ENCODE data around the gene GYPB.
"Not testable (repeated sequence)": the region's sequence is repeated elsewhere in the genome, so short reads cannot be mapped to it uniquely, and the experiment has no call there.

Gene GYPB

DNA sequence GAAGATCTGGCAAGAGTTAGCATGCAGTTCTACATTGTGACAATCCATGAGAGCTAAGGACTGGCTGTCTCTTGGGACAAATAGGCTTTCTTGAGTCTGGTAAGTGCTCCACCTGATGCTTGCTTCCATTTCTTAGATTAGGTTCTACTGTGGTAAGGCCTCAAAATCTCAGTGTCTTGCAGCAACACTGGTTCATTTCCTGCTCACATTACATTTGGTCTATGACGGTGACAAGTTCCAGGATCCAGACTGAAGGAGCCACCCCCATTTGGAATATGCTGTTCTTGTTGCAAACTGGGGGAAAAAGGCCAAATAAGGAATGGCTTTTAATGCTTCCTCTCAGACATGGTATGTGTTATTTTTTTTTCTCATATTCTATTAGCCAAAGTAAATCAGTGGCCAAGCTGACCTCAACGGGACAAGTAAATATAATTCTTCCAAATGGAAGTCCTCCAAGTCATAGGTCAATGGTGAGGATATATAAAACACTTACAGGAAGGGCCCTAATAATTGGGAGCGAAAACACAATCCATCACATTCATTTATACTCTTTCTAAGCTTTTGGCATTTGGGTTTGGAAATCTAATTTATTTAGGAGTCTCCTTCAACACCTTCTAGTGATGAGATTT lies 3.7 kb upstream of the GYPB start:
- not testable (repeated sequence) for H3K9me3 ChIP-seq (ENCODE audit: control insufficient read depth, insufficient read depth, low read length); H3K4me1 ChIP-seq (ENCODE audit: insufficient read depth, low read length); H3K36me3 ChIP-seq (ENCODE audit: insufficient read depth, low read length); H3K9ac ChIP-seq (ENCODE audit: low read depth, low read length)

DNA sequence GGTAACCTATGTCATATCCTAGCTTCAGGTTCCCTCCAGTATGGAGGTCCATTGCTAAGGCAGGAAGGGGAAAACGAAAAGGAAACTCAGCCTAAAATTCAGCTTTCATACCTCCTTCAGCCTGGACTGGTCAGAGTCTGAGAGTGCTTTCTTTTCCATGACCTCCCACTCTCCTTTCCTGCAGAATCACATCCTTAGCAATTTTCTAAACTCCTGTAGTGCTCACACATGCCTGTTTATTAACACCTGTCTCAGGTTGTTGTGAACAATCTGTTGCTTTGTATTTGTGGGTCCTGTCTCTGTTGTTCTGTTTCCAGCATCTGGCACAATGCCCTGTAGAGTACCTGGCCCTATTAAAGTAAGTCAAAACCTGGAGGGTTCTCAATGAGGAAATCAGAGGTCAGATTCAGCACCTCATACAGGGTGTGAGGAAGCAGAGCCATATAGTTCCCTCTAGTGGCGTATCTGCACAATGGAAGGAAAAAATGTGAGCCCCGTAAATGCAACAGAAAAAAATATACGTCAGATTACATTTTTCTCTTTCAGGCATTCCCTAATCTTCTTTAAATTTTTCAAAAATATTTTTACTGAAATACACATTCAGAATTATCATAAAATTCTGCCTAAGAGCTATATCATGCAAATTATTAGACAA lies 2.3 kb upstream of the GYPB start:
- H3K36me3 ChIP-seq (ENCODE audit: insufficient read depth, low read length); H3K9ac ChIP-seq (ENCODE audit: low read depth, low read length); H3K4me1 ChIP-seq (ENCODE audit: insufficient read depth, low read length); H3K9me3 ChIP-seq (ENCODE audit: control insufficient read depth, insufficient read depth, low read length): not testable (repeated sequence)

DNA sequence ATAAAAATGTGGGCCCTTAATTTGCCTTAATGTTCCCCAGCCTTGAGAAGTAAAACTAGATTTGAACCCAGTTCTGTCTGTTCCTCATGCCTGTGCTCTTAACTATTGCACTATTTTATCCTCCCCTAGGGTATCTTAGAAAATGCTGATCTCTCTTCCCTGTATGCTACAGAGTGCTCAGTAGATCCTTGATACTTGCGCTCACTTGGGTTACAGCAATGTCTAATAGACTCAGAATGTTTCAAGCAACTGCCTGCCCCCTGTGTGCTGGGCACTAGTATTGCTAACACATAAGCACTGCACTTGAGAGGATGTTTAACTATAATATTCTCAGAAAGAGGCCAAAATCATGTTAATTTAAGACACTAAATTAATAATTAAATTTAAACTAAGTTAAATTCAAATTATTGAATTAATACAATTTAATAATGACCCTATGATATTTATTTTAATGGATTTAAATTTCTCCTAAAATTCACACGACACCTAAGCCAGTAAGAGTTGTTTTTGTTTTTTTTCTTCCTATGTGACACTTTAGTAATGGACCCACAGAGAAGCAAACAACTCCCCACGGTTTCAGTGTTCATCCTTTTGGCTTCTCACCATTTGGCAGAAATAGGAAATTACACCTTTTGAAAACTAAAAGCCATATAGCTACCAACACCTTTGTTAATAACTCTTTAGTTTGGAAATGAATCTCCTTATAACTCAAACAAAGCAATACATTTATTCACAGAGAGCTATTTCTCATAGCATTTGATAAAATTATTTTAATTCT lies 768 bp downstream of the GYPB start:
- not testable (repeated sequence) for H3K4me1 ChIP-seq (ENCODE audit: insufficient read depth, low read length); H3K9ac ChIP-seq (ENCODE audit: low read depth, low read length); H3K9me3 ChIP-seq (ENCODE audit: control insufficient read depth, insufficient read depth, low read length); H3K36me3 ChIP-seq (ENCODE audit: insufficient read depth, low read length)

DNA sequence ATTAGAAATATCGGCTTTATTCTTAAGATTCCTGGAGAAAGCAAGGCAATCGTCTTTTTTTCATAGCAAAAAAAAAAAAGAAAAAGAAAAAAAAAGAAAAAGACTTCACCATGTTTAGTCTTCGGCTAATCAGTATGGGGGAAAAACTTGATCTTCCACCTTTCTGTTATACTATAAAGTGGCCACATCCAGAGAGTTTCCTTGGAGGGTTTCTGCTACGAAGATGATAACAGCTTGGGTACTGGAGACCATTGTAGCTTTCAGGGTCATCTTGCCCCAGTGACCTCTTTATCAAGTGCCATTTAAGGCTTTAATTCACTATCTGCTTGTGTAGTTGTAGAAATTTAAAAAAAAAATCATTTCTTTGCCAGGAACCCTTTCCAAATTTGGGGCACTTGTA lies 1.9 kb downstream of the GYPB start:
- not testable (repeated sequence) for H3K9me3 ChIP-seq (ENCODE audit: control insufficient read depth, insufficient read depth, low read length); H3K9ac ChIP-seq (ENCODE audit: low read depth, low read length); H3K36me3 ChIP-seq (ENCODE audit: insufficient read depth, low read length); H3K4me1 ChIP-seq (ENCODE audit: insufficient read depth, low read length)

DNA sequence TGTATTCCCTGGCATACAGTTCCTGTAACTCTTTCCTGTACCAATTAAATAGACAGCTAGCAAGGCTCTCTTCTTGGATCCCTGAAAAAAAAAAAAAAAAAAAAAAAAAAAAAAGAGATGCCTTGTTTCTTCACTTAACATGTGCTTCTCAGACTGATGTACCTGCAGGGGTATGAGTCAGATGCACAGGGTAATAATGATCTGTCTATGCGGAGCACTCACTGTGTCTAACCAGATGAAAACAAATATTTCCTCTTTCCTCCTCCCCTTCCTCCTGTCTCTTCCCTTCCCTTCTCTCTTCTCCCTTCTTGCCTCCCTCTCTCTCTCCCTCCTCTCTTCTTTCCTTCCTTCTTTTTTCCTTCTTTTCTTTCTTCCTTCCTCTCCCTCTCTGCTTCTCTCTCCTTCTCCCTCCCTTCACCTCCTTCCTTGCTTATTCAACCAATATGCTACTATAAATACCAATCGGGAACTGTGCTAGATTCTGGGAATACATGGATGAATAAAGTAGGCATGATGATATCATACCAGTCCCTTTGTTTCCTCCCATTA lies 3.0 kb downstream of the GYPB start:
- H3K9me3 ChIP-seq (ENCODE audit: control insufficient read depth, insufficient read depth, low read length); H3K4me1 ChIP-seq (ENCODE audit: insufficient read depth, low read length); H3K9ac ChIP-seq (ENCODE audit: low read depth, low read length); H3K36me3 ChIP-seq (ENCODE audit: insufficient read depth, low read length): not testable (repeated sequence)

DNA sequence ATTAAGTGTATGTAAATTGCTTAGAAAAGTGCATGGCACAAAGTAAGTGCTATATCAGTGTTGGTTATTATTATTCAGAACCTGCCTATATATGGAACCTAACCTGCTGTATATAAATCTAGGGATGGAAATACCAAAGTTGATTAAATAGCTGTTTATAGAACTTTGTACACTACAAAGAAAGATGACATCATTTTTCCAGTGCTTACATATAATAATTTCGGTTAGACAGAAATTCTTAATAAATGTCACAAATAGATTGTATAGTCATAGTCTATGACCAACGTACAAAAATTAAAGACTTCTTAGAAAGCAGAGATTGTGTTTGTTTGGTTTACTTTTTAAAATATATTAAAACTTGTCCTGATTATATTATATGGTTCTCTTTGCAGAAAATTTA lies 4.4 kb downstream of the GYPB start:
- Histone ChIP-seq H3K36me3 (ENCODE audit: insufficient read depth, low read length) (no peaks in the 10 kb centered on the region), H3K9ac (ENCODE audit: low read depth, low read length) (no peak overlapping the region), H3K4me1 (ENCODE audit: insufficient read depth, low read length) (no peaks in the 10 kb centered on the region), H3K9me3 (ENCODE audit: control insufficient read depth, insufficient read depth, low read length) (no peaks in the 10 kb centered on the region)

DNA sequence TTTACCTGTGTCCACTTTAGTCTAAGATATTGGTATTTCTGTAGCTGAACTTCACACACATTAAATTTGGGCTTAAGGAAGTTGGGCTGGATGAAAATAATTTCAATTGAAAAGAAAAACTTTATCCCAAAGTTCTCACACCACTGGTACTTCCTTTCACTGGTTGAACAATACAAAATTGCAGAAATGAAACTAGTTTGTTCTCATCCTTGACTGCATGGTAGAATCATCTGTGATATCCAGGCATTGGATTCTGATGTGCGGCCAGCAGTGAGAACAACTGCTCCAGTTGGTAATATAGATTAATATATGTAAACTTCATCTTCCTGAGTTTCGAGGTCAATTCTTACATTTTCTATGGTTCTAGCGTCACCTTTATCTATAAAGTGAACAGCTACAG lies 10.6 kb downstream of the GYPB start:
- H3K36me3 ChIP-seq (ENCODE audit: insufficient read depth, low read length); H3K9me3 ChIP-seq (ENCODE audit: control insufficient read depth, insufficient read depth, low read length); H3K9ac ChIP-seq (ENCODE audit: low read depth, low read length); H3K4me1 ChIP-seq (ENCODE audit: insufficient read depth, low read length): not testable (repeated sequence)

DNA sequence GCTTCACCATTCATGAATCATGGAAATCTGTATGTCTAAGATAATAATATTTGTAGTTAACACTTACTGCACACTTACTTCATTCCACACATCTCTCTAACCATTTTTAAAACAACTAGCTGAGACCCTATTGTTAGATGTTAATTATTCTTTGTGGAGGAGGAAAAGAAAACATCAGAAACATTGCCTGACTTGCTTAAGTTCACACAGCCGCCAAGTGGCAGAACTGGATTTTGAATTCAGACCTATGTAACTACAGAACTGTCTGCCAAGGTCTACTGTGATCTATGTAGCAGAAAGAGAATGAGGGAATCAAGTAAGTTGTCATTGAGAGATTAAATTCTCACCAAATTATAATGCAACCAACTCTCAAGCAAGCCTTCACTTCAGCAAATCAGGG lies 11.2 kb downstream of the GYPB start:
- not testable (repeated sequence) for H3K4me1 ChIP-seq (ENCODE audit: insufficient read depth, low read length); H3K9ac ChIP-seq (ENCODE audit: low read depth, low read length); H3K36me3 ChIP-seq (ENCODE audit: insufficient read depth, low read length); H3K9me3 ChIP-seq (ENCODE audit: control insufficient read depth, insufficient read depth, low read length)

DNA sequence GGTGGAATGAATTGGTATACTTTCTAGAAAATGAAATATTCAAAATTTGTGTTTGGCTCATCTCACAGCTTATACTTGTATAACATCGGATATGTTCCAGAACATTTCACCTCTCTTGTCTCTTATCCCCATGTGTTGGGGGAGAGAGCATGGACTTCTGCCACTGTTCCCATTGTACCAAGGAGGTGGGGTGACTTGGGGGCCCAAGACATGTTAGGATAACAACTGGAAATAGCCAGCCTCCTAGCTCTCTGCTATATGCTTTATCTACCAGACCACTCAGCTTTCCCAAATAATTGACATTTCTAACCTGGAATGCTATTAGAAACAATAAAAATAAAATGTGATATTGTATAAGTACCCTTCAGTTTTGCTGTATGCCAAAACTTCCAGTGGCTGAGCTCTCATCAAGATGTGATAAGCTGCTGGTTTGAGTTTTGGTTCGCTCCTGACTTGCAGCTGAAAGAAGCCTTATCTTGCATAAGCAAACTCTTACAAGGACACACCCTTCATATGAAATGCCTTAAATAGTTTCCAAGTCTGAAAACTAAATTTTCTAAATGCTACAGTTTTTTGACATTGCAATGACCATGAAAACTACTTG lies 12.9 kb downstream of the GYPB start:
- H3K9ac ChIP-seq (ENCODE audit: low read depth, low read length); H3K4me1 ChIP-seq (ENCODE audit: insufficient read depth, low read length); H3K9me3 ChIP-seq (ENCODE audit: control insufficient read depth, insufficient read depth, low read length); H3K36me3 ChIP-seq (ENCODE audit: insufficient read depth, low read length): not testable (repeated sequence)

DNA sequence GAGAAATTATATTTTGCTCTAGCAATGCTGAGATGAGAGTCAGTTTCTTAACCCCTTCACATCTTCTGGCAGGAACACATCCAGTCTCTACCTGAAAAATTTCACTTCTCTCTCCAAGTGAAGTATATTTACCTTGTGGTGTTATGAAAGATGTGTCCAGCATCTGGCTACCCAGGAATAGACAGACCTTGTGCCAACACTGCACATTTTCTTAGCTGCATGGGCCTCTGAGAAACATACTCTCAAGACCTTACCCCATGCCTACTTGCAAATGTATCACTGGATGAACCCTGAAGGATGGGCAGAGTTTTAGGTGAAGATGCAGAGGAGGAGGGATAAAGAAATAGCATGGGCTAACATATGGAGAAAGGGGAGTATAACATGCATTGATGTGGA lies 13.6 kb downstream of the GYPB start:
- H3K4me1 ChIP-seq (ENCODE audit: insufficient read depth, low read length); H3K36me3 ChIP-seq (ENCODE audit: insufficient read depth, low read length); H3K9me3 ChIP-seq (ENCODE audit: control insufficient read depth, insufficient read depth, low read length); H3K9ac ChIP-seq (ENCODE audit: low read depth, low read length): not testable (repeated sequence)

DNA sequence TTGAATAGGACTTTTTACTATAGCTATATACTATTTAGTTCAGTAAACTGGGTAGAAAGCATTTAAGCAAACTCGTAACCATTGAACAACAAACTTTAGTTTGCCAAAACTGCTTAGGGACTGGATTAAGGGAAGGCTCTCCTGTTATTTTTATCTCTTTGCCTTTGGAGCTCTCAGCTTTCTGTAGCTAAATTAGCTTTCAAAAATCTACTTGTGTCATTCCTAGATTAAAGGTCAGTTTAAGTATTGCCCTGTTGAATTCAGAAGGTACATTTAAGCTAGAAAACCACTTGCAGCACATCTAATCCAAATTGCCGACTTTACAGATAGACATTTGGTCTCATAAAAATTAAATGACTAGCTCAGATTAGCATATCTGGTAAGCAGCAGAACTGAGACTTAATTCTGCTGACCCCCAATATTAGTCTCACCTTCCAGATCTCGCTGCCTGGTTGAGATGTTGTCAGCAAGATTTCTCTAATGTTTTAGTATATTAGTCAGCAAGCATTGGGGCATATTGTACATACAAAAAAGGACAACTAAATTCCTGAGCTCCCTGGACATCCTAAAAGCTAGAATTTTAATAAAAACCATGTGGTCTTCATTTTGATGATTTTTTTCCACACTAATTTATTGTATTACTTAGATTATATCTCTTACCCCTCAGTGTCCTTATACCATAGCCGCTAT lies 14.2 kb downstream of the GYPB start:
- H3K9me3 ChIP-seq (ENCODE audit: control insufficient read depth, insufficient read depth, low read length); H3K9ac ChIP-seq (ENCODE audit: low read depth, low read length); H3K4me1 ChIP-seq (ENCODE audit: insufficient read depth, low read length); H3K36me3 ChIP-seq (ENCODE audit: insufficient read depth, low read length): not testable (repeated sequence)

DNA sequence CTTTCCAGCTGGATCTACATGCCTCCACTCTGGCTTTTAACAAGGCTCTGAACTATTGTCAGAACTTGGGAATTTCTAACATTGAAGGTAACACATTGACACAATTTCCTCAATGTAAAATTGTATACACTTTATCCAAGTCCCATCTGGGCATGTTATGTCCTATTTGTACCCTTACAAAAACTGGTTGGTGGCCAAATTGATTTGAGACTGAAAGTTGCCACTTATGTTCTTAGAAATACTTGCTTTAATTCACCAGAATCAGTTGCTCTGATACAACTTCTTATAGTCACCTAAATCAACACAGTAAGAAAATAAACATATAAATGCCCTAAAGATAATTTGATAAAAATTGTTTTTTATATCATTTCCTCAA lies 15.3 kb downstream of the GYPB start:
- H3K36me3 ChIP-seq (ENCODE audit: insufficient read depth, low read length); H3K4me1 ChIP-seq (ENCODE audit: insufficient read depth, low read length); H3K9me3 ChIP-seq (ENCODE audit: control insufficient read depth, insufficient read depth, low read length); H3K9ac ChIP-seq (ENCODE audit: low read depth, low read length): not testable (repeated sequence)

DNA sequence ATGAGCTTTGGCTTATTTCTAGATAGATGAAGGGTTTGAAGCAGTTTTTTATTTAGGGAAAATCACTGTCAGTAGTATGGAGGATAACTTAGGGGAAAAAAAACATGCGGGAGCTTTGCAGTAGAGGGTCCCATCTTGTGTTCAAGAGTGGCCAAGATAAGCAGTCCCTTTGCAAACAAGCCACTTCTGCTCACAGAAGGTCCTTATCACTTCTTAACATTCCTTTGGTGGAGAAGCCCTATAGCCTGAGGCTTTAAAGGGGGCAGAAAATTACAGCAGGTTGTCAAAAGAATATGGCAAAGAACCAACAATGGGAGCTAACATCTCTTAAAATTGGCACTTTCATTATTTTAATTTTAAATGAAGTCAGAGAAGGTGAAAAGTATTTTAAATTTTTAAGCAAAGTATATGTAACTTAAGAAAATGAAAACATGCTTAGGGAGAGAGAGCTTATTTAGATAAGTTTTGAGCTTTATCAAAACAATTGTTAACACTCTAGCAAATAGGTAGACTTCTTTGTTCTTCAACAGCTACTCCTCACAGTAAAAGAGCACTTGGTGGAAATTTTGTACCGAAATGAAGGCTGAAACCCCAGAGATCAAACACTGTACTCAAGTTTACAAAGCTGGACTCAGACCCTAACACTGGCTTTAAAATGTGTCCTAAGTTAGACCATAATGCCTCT lies 15.8 kb downstream of the GYPB start:
- not testable (repeated sequence) for H3K4me1 ChIP-seq (ENCODE audit: insufficient read depth, low read length); H3K9me3 ChIP-seq (ENCODE audit: control insufficient read depth, insufficient read depth, low read length); H3K36me3 ChIP-seq (ENCODE audit: insufficient read depth, low read length); H3K9ac ChIP-seq (ENCODE audit: low read depth, low read length)

DNA sequence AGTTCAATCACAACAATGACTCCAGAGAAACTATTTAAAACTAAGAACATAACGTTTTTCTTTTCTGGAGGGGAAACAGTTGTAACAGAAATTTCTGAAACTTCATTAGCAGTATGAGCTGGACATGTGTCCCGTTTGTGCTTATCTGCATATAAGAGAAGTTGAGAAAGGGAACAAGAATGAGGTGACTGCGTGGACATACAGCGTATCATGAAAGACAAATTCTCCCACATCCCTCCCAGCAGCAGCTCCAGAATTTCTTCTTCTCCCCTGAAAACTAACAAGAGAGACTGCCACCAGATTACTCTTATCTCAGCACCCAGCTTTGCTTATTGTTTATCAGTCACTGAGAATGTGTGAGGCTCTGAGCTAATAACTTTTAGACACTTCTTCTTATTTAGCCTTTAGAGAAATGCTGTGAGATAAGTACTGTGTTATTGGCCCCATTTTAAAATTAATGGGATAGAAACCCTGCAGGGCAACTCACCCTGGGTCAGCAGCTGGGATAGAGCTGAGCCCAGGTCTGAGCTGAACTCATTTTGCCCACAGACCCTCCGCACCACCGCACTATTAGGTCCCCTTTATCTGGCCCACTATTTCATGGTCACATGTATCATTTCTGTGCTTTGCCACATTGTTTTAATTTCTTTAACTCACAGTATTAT lies 18.7 kb downstream of the GYPB start:
- H3K36me3 ChIP-seq (ENCODE audit: insufficient read depth, low read length); H3K9ac ChIP-seq (ENCODE audit: low read depth, low read length); H3K9me3 ChIP-seq (ENCODE audit: control insufficient read depth, insufficient read depth, low read length); H3K4me1 ChIP-seq (ENCODE audit: insufficient read depth, low read length): not testable (repeated sequence)
